CD4-positive, alpha-beta memory T cell (primary cell): Measurements from ENCODE around the gene ATP8A1. TPM values are rescaled to one million over a fixed set of nuclear protein-coding genes. Genes with fewer than 3 reads are reported as not detected.

Experiments
- CTCF ChIA-PET: fragments of 350-600 bp; sonication (Branson Sonifier 250); formaldehyde crosslinking; loops from one replicate; lab custom pipeline; 2021; ENCODE audit warnings: inconsistent platforms; ENCODE audit not compliant: partially characterized antibody; lab: Charles Lee
- POLR2A ChIA-PET: fragments of 350-600 bp; sonication (Branson Sonifier 250); formaldehyde crosslinking; loops from one replicate; lab custom pipeline; 2021; ENCODE audit not compliant: partially characterized antibody; lab: Charles Lee
- DNase-seq, 5 donors: peaks; one replicate each; pipeline versions ENCODE4 v3.0.0 to v3.0.0-alpha.2; 2020 to 2022; ENCODE audit warnings: mixed read lengths in 1 of 5
- H3K27ac ChIP-seq: one replicate; pipeline ENCODE4 v1.7.0; 2013; ENCODE audit warnings: low read depth, low read length
- H3K27me3 ChIP-seq: 2 replicates; pipeline ENCODE4 v1.7.0; 2013; ENCODE audit warnings: mild to moderate bottlenecking, low read length, moderate library complexity; ENCODE audit not compliant: insufficient read depth
- H3K36me3 ChIP-seq: 2 replicates; pipeline ENCODE4 v1.7.0; 2013; ENCODE audit warnings: mild to moderate bottlenecking, low read length, moderate library complexity; ENCODE audit not compliant: insufficient read depth
- H3K4me1 ChIP-seq: 2 replicates; pipeline ENCODE4 v1.7.0; 2013; ENCODE audit warnings: mild to moderate bottlenecking, low read length, moderate library complexity; ENCODE audit not compliant: insufficient read depth
- H3K4me3 ChIP-seq, 2 donors: one replicate each; pipeline ENCODE4 v1.7.0; 2013; ENCODE audit warnings: low read length in 2 of 2, mild to moderate bottlenecking in 1 of 2
- H3K9me3 ChIP-seq, 2 donors: one replicate each; pipeline ENCODE4 v1.7.0; 2013; ENCODE audit warnings: low read length in 2 of 2, control low read depth in 1 of 2; ENCODE audit not compliant: control insufficient read depth in 1 of 2
- H3K27ac Mint-ChIP-seq, 7 donors: one replicate each; pipeline ENCODE4 v1.8.0; 2020 to 2021; ENCODE audit warnings: mixed read lengths in 7 of 7, mild to moderate bottlenecking in 6 of 7, inconsistent platforms in 3 of 7, moderate library complexity in 3 of 7
- H3K27me3 Mint-ChIP-seq, 2 donors: one replicate each; pipeline ENCODE4 v1.8.0; 2020 to 2021; ENCODE audit warnings: mixed read lengths in 2 of 2
- H3K36me3 Mint-ChIP-seq, 2 donors: one replicate each; pipeline ENCODE4 v1.8.0; 2020 to 2021; ENCODE audit warnings: mixed read lengths in 2 of 2, inconsistent platforms in 1 of 2, mild to moderate bottlenecking in 1 of 2
- H3K4me1 Mint-ChIP-seq, 4 donors: one replicate each; pipeline ENCODE4 v1.8.0; 2020 to 2021; ENCODE audit warnings: mixed read lengths in 4 of 4, mild to moderate bottlenecking in 1 of 4
- H3K4me3 Mint-ChIP-seq, 8 donors: one replicate each; pipeline ENCODE4 v1.8.0; 2020 to 2021; ENCODE audit warnings: mixed read lengths in 8 of 8, mild to moderate bottlenecking in 7 of 8, moderate library complexity in 6 of 8, inconsistent platforms in 3 of 8
- H3K9me3 Mint-ChIP-seq, 8 donors: one replicate each; pipeline ENCODE4 v1.8.0; 2020 to 2021; ENCODE audit warnings: mixed read lengths in 8 of 8, mild to moderate bottlenecking in 5 of 8, inconsistent platforms in 3 of 8, moderate library complexity in 1 of 8
- intact Hi-C: fragments of 100-400 bp; cut with micrococcal nuclease; formaldehyde crosslinking; loops from one replicate; pipeline ENCODE4 v1.15.1; 2023
- polyA plus RNA-seq, 2 donors: library from polyadenylated mRNA; unstranded; fragments of 300-500 nt; fragmentation: Illumina TruSeq; gene quantifications; one replicate each; pipeline ENCODE4 v1.2.3, GENCODE V29; 2021
- total RNA-seq, 2 experiments: library from RNA; stranded (reverse); gene quantifications; one replicate each; pipeline ENCODE4 v1.2.3, GENCODE V29; 2021

Gene ATP8A1
- total and polyA plus RNA-seq, 4 experiments from 2014 or later: 4.3 to 33.5 (median 17.7) TPM

- H3K9me3 Mint-ChIP-seq: no peaks in the 10 kb centered on the region
- H3K27ac Mint-ChIP-seq: no peak overlapping the region
- H3K4me3 Mint-ChIP-seq: no peak overlapping the region
- H3K9me3 ChIP-seq: no peaks in the 10 kb centered on the region
- no peaks in the 10 kb centered on the region for H3K27me3 ChIP-seq
- no peaks in the 10 kb centered on the region for H3K4me1 Mint-ChIP-seq
- no peaks in the 10 kb centered on the region for H3K4me1 ChIP-seq
- ChIA-PET CTCF (no interaction called here), POLR2A (no interaction called here)
- H3K27me3 Mint-ChIP-seq: no peaks in the 10 kb centered on the region
- no peak overlapping the region for H3K27ac ChIP-seq
- peaks cover 46 to 50% of the 10 kb centered on the region in 2 donors for H3K36me3 Mint-ChIP-seq
- intact Hi-C loops: no loop called here
- DNase-seq: no peak
- H3K36me3 ChIP-seq: peaks cover 13% of the 10 kb centered on the region
- H3K4me3 ChIP-seq: no peak overlapping the region
These were observed 231.5 kb downstream of the ATP8A1 start for GRCh38 chr4:42425146-42426065.

DNA sequence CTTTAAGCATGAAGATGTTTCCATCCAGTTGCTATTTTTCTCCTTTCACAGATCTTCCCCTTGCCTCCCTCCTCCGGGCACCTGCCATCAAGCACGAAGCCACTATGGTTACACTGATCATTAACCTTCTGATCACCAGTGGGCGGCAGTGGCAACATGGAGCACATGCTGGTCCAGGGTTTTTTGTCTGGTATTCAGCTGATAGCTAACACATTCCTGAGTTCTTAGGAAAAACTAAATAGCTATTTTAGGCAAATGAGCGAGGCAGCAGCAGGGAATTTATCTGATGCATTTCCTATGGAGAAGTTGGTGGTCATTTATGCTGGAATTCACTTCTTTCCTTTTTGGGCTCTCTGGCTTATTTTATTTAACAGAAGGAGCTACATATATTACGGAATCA, 236.8 kb downstream of the ATP8A1 start:
- Mint-ChIP-seq H3K9me3 (no peaks in the 10 kb centered on the region), H3K4me3 (no peak overlapping the region), H3K4me1 (no peaks in the 10 kb centered on the region), H3K27ac (no peak overlapping the region), H3K27me3 (no peaks in the 10 kb centered on the region), H3K36me3 (peaks cover 48 to 51% of the 10 kb centered on the region in 2 donors)
- Histone ChIP-seq H3K36me3 (peaks cover 18% of the 10 kb centered on the region), H3K9me3 (no peaks in the 10 kb centered on the region), H3K4me1 (no peaks in the 10 kb centered on the region), H3K27me3 (no peaks in the 10 kb centered on the region), H3K27ac (no peak overlapping the region), H3K4me3 (no peak overlapping the region)
- CTCF ChIA-PET: no interaction called here
- POLR2A ChIA-PET: no interaction called here
- DNase-seq: no peak
- intact Hi-C loops: no loop called here

DNA sequence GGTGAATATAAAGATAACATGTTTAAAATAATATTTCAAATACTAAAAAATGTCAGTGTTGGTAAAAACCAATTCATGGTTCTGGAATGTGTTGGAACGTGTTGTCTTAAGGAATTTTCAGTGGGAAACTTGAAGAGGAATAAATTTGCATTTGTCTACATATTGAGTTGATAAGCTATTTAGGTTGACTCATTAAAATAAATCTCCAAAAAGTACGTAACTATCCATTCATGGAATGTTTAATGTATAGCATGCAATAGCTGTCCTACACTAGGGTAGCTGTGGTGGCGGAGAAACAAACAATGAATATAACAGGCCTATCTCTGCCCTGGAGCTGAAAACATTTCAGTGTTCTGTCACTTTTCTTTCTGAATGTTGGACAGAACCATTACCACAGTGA, 239.4 kb downstream of the ATP8A1 start:
- ChIA-PET CTCF (interaction anchor here (1.2 to 1.7 kb wide), 2 partner anchors 11 to 21 kb away, joined by 3 to 4 read pairs; no protein-coding TSS in a partner anchor), POLR2A (no interaction called here)
- H3K27ac ChIP-seq: no peak overlapping the region
- Mint-ChIP-seq H3K4me3 (no peak overlapping the region), H3K4me1 (no peaks in the 10 kb centered on the region), H3K9me3 (no peaks in the 10 kb centered on the region), H3K27ac (no peak overlapping the region), H3K36me3 (peaks cover 58 to 65% of the 10 kb centered on the region in 2 donors), H3K27me3 (no peaks in the 10 kb centered on the region)
- H3K4me1 ChIP-seq: no peaks in the 10 kb centered on the region
- H3K36me3 ChIP-seq: peaks cover 30% of the 10 kb centered on the region
- no peaks in the 10 kb centered on the region for H3K27me3 ChIP-seq
- intact Hi-C loops: no loop called here
- H3K9me3 ChIP-seq: no peaks in the 10 kb centered on the region
- H3K4me3 ChIP-seq: no peak overlapping the region
- no peak for DNase-seq

- no peaks in the 10 kb centered on the region for H3K4me1 Mint-ChIP-seq
- Histone ChIP-seq H3K27ac (no peak overlapping the region), H3K4me3 (no peak overlapping the region), H3K36me3 (peaks cover 24% of the 10 kb centered on the region), H3K4me1 (no peaks in the 10 kb centered on the region), H3K27me3 (no peaks in the 10 kb centered on the region), H3K9me3 (no peaks in the 10 kb centered on the region)
- intact Hi-C loops: no loop called here
- H3K27me3 Mint-ChIP-seq: no peaks in the 10 kb centered on the region
- CTCF ChIA-PET: no interaction called here
- H3K27ac Mint-ChIP-seq: no peak overlapping the region
- H3K9me3 Mint-ChIP-seq: no peaks in the 10 kb centered on the region
- H3K4me3 Mint-ChIP-seq: no peak overlapping the region
- POLR2A ChIA-PET: no interaction called here
- no peak for DNase-seq
- H3K36me3 Mint-ChIP-seq: peaks cover 56 to 62% of the 10 kb centered on the region in 2 donors
These were observed 240.9 kb downstream of the ATP8A1 start for GRCh38 chr4:42416017-42416416.

DNA sequence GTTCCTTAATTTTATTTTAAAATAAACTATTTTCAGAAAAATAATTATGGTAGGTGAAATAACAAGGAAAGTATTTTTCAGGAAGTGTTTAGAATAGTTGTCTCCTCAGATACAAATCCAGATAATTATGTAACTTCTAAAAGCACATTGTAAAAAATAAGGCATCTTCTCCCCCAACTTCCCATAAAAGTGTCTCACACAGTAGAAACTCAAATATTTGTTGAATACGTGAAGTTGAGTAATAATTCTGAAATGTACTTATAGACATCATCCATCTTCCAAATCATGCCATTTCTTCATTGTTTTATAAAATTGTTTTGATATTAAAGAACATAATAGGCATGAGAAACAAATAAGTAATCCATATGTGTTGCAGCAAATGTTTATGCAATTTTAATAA, 241.6 kb downstream of the ATP8A1 start:
- peaks cover 21% of the 10 kb centered on the region for H3K36me3 ChIP-seq
- no peaks in the 10 kb centered on the region for H3K9me3 ChIP-seq
- Mint-ChIP-seq H3K9me3 (no peaks in the 10 kb centered on the region), H3K27me3 (no peaks in the 10 kb centered on the region), H3K4me1 (no peaks in the 10 kb centered on the region), H3K36me3 (peaks cover 54 to 61% of the 10 kb centered on the region in 2 donors), H3K27ac (no peak overlapping the region), H3K4me3 (no peak overlapping the region)
- DNase-seq: no peak
- H3K4me1 ChIP-seq: no peaks in the 10 kb centered on the region
- H3K27me3 ChIP-seq: no peaks in the 10 kb centered on the region
- H3K4me3 ChIP-seq: no peak overlapping the region
- H3K27ac ChIP-seq: no peak overlapping the region
- ChIA-PET POLR2A (no interaction called here), CTCF (no interaction called here)
- intact Hi-C loops: no loop called here

DNA sequence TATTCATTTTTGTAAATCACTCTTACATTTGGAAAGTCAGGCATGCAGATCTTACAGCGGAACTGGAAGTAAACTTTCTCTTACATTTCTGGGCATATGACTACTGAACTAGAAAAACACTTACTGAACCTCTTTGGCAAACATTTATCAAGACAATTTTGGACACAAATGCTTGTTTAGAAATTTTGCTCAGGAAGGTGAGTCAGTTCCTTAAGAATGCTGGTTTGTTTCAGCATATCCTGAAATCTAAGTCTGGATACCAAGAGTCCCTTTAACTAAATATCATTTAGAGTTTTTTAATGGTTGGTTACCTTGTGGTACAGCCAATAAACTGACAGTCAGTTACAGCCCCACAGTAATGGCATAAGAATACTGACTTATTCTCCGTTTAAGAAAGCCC, 244.7 kb downstream of the ATP8A1 start:
- H3K9me3 Mint-ChIP-seq: no peaks in the 10 kb centered on the region
- Histone ChIP-seq H3K27ac (no peak overlapping the region), H3K36me3 (peaks cover 18% of the 10 kb centered on the region), H3K27me3 (no peaks in the 10 kb centered on the region), H3K4me1 (no peaks in the 10 kb centered on the region), H3K4me3 (no peak overlapping the region), H3K9me3 (no peaks in the 10 kb centered on the region)
- intact Hi-C loops: no loop called here
- no peak overlapping the region for H3K27ac Mint-ChIP-seq
- DNase-seq: no peak
- H3K36me3 Mint-ChIP-seq: peaks cover 38 to 44% of the 10 kb centered on the region in 2 donors
- no peak overlapping the region for H3K4me3 Mint-ChIP-seq
- no peaks in the 10 kb centered on the region for H3K4me1 Mint-ChIP-seq
- H3K27me3 Mint-ChIP-seq: no peaks in the 10 kb centered on the region
- ChIA-PET CTCF (no interaction called here), POLR2A (no interaction called here)

GRCh38 chr4:42411803-42412202, 245.1 kb downstream of the ATP8A1 start:
- Mint-ChIP-seq H3K4me1 (no peaks in the 10 kb centered on the region), H3K36me3 (peaks cover 38 to 44% of the 10 kb centered on the region in 2 donors), H3K4me3 (no peak overlapping the region), H3K27me3 (no peaks in the 10 kb centered on the region), H3K27ac (no peak overlapping the region), H3K9me3 (no peaks in the 10 kb centered on the region)
- no peak overlapping the region for H3K27ac ChIP-seq
- H3K9me3 ChIP-seq: no peaks in the 10 kb centered on the region
- intact Hi-C loops: no loop called here
- H3K4me1 ChIP-seq: no peaks in the 10 kb centered on the region
- ChIA-PET CTCF (no interaction called here), POLR2A (no interaction called here)
- no peak overlapping the region for H3K4me3 ChIP-seq
- H3K36me3 ChIP-seq: peaks cover 18% of the 10 kb centered on the region
- DNase-seq: no peak
- no peaks in the 10 kb centered on the region for H3K27me3 ChIP-seq
